Gastroesophageal sphincter (tissue), 4 donors: Measurements from ENCODE around the gene SLC25A34. TPM values are rescaled to one million over a fixed set of nuclear protein-coding genes. Genes with fewer than 3 reads are reported as not detected.

Experiments used
- ATAC-seq: fragments of 150-250 bp; one replicate; pipeline ENCODE4 v1.9.1; 2016; ENCODE audit warnings: mild to moderate bottlenecking, moderate library complexity
- H3K27ac ChIP-seq, 4 donors: fragments of 200-600 bp; sonication (generic) in 3 of 4; 1 replicate in 3 of 4; 2 replicates in 1 of 4; pipeline ENCODE4 v1.5.1; 2016 to 2019
- H3K27me3 ChIP-seq: fragments of 200-600 bp; sonication (generic); one replicate; pipeline ENCODE4 v1.5.1; 2019
- H3K36me3 ChIP-seq, 2 donors: fragments of 200-600 bp; sonication (generic); one replicate each; pipeline ENCODE4 v1.5.1; 2019; ENCODE audit warnings: control low read depth in 1 of 2
- H3K4me1 ChIP-seq, 3 donors: fragments of 200-600 bp; sonication (generic); 1 replicate in 2 of 3; 2 replicates in 1 of 3; pipeline ENCODE4 v1.5.1; 2016 to 2019; ENCODE audit warnings: control low read depth in 2 of 3
- H3K4me3 ChIP-seq, 2 donors: fragments of 200-600 bp; sonication (generic); one replicate each; pipeline ENCODE4 v1.5.1; 2019; ENCODE audit warnings: mild to moderate bottlenecking in 1 of 2, moderate library complexity in 1 of 2
- H3K9me3 ChIP-seq, 3 donors: fragments of 200-600 bp; sonication (generic); one replicate each; pipeline ENCODE4 v1.5.1; 2017 to 2019; ENCODE audit warnings: control low read depth in 2 of 3
- CTCF ChIP-seq, 4 experiments: fragments of 200-600 bp in 2 of 4; fragments of 450-650 bp in 2 of 4; sonication (generic) in 1 of 4; IDR thresholded peaks; one replicate each; pipeline ENCODE4 v1.5.1; 2017 to 2019; ENCODE audit warnings: antibody characterized with exemption in 4 of 4, mild to moderate bottlenecking in 2 of 4, moderate library complexity in 2 of 4
- EP300 ChIP-seq: sonication (generic); formaldehyde crosslinking; IDR thresholded peaks from one replicate; pipeline ENCODE4 v1.6.1; 2017; ENCODE audit warnings: antibody characterized with exemption, mild to moderate bottlenecking
- POLR2A ChIP-seq, 2 donors: fragments of 450-650 bp; IDR thresholded peaks; one replicate each; pipeline ENCODE4 v1.6.1; 2017; ENCODE audit warnings: antibody characterized with exemption in 2 of 2, mild to moderate bottlenecking in 2 of 2, moderate library complexity in 1 of 2
- POLR2AphosphoS5 ChIP-seq: sonication (generic); formaldehyde crosslinking; IDR thresholded peaks from one replicate; pipeline ENCODE4 v1.6.1; 2017; ENCODE audit warnings: antibody characterized with exemption
- WGBS, 2 donors: methylation state at CpG; one replicate each; pipeline ENCODE4 v1.1.5; 2018; ENCODE audit warnings: low coverage in 1 of 2; 5-methylcytosine and 5-hydroxymethylcytosine counted together
- total RNA-seq, 4 donors: library from RNA; depleted of rRNA; stranded (reverse); fragments of >200 nt; gene quantifications; one replicate each; pipeline ENCODE4 v1.1.0, GENCODE V29; 2016

SLC25A34 gene
- total RNA-seq, 4 donors from 2014 or later, result 0.10 to 2.0 (median 1.1) TPM

- TF ChIP-seq EP300 (no peak), CTCF (IDR thresholded peaks at IDR 0.05) (no peak), POLR2AphosphoS5 (no peak), POLR2A (IDR thresholded peaks at IDR 0.05) (no peak)
- Histone ChIP-seq H3K27me3 (no peaks in the 10 kb centered on the region), H3K9me3 (no peaks in the 10 kb centered on the region), H3K36me3 (peaks cover 0 to 98% of the 10 kb centered on the region in 2 donors), H3K4me3 (no peak overlapping the region), H3K4me1 (peaks cover 0 to 8% (median 0%) of the 10 kb centered on the region in 3 donors), H3K27ac (no peak overlapping the region)
- no peak for ATAC-seq
- WGBS, 2 donors, result 72 to 75% methylated on average over 4 to 7 of the region's 13 CpGs
Observed at GRCh38 chr1:15722836-15723532, 13.1 kb upstream of the SLC25A34 start.

- TF ChIP-seq CTCF (IDR thresholded peaks at IDR 0.05) (no peak), EP300 (no peak), POLR2A (IDR thresholded peaks at IDR 0.05) (no peak), POLR2AphosphoS5 (no peak)
- no peak for ATAC-seq
- peaks cover 0 to under 1% (median 0%) of the 10 kb centered on the region in 3 donors for H3K4me1 ChIP-seq
- H3K27me3 ChIP-seq, result no peaks in the 10 kb centered on the region
- H3K4me3 ChIP-seq, result no peak overlapping the region
- no peaks in the 10 kb centered on the region for H3K9me3 ChIP-seq
- peaks cover 0 to 98% of the 10 kb centered on the region in 2 donors for H3K36me3 ChIP-seq
- no peak overlapping the region for H3K27ac ChIP-seq
- whole genome bisulfite sequencing, 2 donors, result 82 to 87% methylated on average over 2 to 4 of the region's 20 CpGs
Observed at GRCh38 chr1:15723631-15724246, 12.3 kb upstream of the SLC25A34 start.

GRCh38 chr1:15724949-15725880 is 10.8 kb upstream of the SLC25A34 start:
- Histone ChIP-seq H3K9me3 (no peaks in the 10 kb centered on the region), H3K4me3 (no peak overlapping the region), H3K27ac (no peak overlapping the region), H3K27me3 (no peaks in the 10 kb centered on the region), H3K36me3 (peaks cover 0 to 98% of the 10 kb centered on the region in 2 donors), H3K4me1 (no peaks in the 10 kb centered on the region)
- no peak for TF ChIP-seq CTCF (IDR thresholded peaks at IDR 0.05)
- no peak for TF ChIP-seq EP300
- no peak for TF ChIP-seq POLR2AphosphoS5
- TF ChIP-seq POLR2A (IDR thresholded peaks at IDR 0.05), result no peak
- no peak for ATAC-seq
- WGBS, 2 donors, result 67 to 88% methylated on average over 3 to 5 of the region's 26 CpGs

- Histone ChIP-seq H3K9me3 (no peaks in the 10 kb centered on the region), H3K4me3 (no peak overlapping the region), H3K27ac (no peak overlapping the region), H3K4me1 (no peaks in the 10 kb centered on the region), H3K36me3 (peaks cover 0 to 98% of the 10 kb centered on the region in 2 donors), H3K27me3 (no peaks in the 10 kb centered on the region)
- no peak for ATAC-seq
- WGBS, 2 donors, result 80% methylated on average over 6 of the region's 9 CpGs; no CpG with 5 or more reads in 1 of the 2 donors
- TF ChIP-seq POLR2AphosphoS5 (no peak), CTCF (IDR thresholded peaks at IDR 0.05) (no peak), POLR2A (IDR thresholded peaks at IDR 0.05) (no peak), EP300 (no peak)
Observed at GRCh38 chr1:15726508-15726907, 9.6 kb upstream of the SLC25A34 start.
